ENCODE results near the gene ROPN1. TPM values are rescaled to one million over a fixed set of nuclear protein-coding genes. Genes with fewer than 3 reads are reported as not detected.
"Not testable (repeated sequence)": the region's sequence is repeated elsewhere in the genome, so short reads cannot be mapped to it uniquely, and the experiment has no call there.

Gene ROPN1
- total RNA-seq, 4 donors from 2014 or later, result 1.2 to 3.8 TPM; not detected in 2

GRCh38 chr3:124034016-124034843 lies 42.3 kb upstream of the ROPN1 start:
- TF ChIP-seq, protein P1, sequence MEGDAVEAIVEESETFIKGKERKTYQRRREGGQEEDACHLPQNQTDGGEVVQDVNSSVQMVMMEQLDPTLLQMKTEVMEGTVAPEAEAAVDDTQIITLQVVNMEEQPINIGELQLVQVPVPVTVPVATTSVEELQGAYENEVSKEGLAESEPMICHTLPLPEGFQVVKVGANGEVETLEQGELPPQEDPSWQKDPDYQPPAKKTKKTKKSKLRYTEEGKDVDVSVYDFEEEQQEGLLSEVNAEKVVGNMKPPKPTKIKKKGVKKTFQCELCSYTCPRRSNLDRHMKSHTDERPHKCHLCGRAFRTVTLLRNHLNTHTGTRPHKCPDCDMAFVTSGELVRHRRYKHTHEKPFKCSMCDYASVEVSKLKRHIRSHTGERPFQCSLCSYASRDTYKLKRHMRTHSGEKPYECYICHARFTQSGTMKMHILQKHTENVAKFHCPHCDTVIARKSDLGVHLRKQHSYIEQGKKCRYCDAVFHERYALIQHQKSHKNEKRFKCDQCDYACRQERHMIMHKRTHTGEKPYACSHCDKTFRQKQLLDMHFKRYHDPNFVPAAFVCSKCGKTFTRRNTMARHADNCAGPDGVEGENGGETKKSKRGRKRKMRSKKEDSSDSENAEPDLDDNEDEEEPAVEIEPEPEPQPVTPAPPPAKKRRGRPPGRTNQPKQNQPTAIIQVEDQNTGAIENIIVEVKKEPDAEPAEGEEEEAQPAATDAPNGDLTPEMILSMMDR (IDR thresholded peaks at IDR 0.05), result no peak
- no peak for TF ChIP-seq POLR2A (IDR thresholded peaks at IDR 0.05)

DNA sequence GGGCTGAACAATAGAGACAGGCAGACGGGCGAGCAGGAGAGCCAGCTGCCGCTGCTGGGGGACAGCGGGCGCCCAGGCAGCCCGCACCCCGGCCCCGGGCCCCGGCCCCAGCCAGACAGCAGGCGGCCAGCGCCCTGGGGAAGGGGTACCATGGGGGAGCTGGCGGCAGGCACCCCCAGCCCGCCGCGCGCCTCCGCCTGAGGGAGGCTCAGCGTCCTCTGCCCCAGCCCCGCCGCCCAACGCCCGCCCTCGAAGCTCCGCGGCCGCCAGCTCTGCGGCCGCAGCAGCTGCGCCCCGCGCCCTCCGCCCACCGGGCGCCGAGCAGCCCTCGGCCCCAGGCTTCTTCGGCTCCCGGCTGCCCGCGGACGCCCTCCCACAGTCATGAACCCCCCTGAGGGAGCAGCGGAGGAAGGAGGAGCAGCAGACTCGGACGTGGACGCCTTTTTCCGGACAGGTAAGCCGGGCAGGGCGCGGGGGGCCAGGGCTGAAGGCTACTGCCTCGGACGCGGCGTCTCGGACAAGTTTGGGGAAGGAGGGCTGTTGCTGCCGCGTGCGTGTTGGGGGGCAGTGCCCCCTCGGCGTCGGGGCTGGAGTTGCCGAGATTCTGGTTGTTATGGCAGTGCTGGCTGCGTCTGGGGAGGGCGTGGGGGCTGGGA lies 41.6 kb upstream of the ROPN1 start, which contains the start of gene KALRN:
KALRN (plus strand) TSS at position 10 of the 656 bp plus-strand sequence.
- 0 to 1% methylated on average over 15 to 31 of the region's 63 CpGs for WGBS, 2 donors
- no peak for DNase-seq (ENCODE audit: low spot score in 2 of 2)
- peak within 1 kb of the TSS; percentile 69 for H3K4me3 ChIP-seq (ENCODE audit: low read depth, poor library complexity, severe bottlenecking)
- no peak for TF ChIP-seq POLR2A (IDR thresholded peaks at IDR 0.05)
- TF ChIP-seq, protein P1 (IDR thresholded peaks at IDR 0.05), result no peak
- intact Hi-C loops (cut with DNase I; ENCODE audit: low total_unique reads), result no loop called here

More at GRCh38 chr3:124034016-124034843, 42.3 kb upstream of the ROPN1 start:
- H3K4me3 ChIP-seq (ENCODE audit: low read depth, poor library complexity, severe bottlenecking), result peak overlapping the region; percentile 69
- WGBS, 2 donors, result 5 to 12% methylated on average over 15 to 25 of the region's 47 CpGs
- intact Hi-C loops (cut with DNase I; ENCODE audit: low total_unique reads), result no loop called here
- DNase-seq (ENCODE audit: low spot score in 2 of 2), result no peak

DNA sequence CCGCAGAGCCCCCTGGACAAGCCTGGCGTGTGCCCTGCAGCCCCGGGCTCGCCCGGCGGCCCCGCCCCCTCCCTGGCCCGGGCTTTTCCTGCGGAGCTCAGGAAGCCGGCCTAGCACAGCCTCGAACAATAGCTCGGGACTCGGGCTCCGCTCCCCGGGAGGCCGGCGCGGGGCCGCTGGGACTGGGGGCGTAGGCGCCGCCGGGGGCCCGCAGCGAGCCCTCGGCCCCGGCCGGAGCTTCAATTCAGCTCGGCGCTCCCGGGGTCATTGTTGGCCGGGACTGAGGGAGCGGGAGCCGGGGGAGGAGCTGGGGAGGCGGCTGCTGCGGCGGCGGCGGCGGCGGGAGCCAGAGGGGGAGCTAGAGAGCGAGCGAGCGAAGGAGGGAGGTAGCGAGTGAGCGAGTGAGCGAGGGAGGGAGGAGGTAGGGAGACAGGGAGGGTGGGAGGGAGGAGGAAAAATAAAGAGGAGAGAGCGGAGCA lies 41.0 kb upstream of the ROPN1 start:
- H3K4me3 ChIP-seq (ENCODE audit: low read depth, poor library complexity, severe bottlenecking), result peak overlapping the region; percentile 69
- peak; percentile 62 to 96 for DNase-seq (ENCODE audit: low spot score in 2 of 2)
- 0% methylated on average over 25 to 29 of the region's 48 CpGs for WGBS, 2 donors
- TF ChIP-seq, protein P1 (IDR thresholded peaks at IDR 0.05), result no peak
- TF ChIP-seq POLR2A (IDR thresholded peaks at IDR 0.05), result no peak
- intact Hi-C loops (cut with DNase I; ENCODE audit: low total_unique reads), result no loop called here

GRCh38 chr3:124032311-124032880 lies 40.5 kb upstream of the ROPN1 start:
- DNase-seq (ENCODE audit: low spot score in 2 of 2), result peak in 1 of 2 donors; percentile 23
- intact Hi-C loops (cut with DNase I; ENCODE audit: low total_unique reads), result no loop called here
- TF ChIP-seq, protein P1 (IDR thresholded peaks at IDR 0.05), result no peak
- no peak for TF ChIP-seq POLR2A (IDR thresholded peaks at IDR 0.05)
- H3K4me3 ChIP-seq (ENCODE audit: low read depth, poor library complexity, severe bottlenecking), result peak overlapping the region; percentile 69
- WGBS, 2 donors, result 6 to 10% methylated on average over 27 to 28 of the region's 29 CpGs

- DNase-seq (ENCODE audit: low spot score in 2 of 2), result no peak
- TF ChIP-seq POLR2A (IDR thresholded peaks at IDR 0.05), result no peak
- TF ChIP-seq, protein P1 (IDR thresholded peaks at IDR 0.05), result no peak
- no peak overlapping the region for H3K4me3 ChIP-seq (ENCODE audit: low read depth, poor library complexity, severe bottlenecking)
- intact Hi-C loops (cut with DNase I; ENCODE audit: low total_unique reads), result no loop called here
- 65 to 67% methylated on average over 4 of the region's 4 CpGs for WGBS, 2 donors
Measured at GRCh38 chr3:124026516-124026915, 34.6 kb upstream of the ROPN1 start.

- DNase-seq (ENCODE audit: low spot score in 2 of 2); H3K4me3 ChIP-seq (ENCODE audit: low read depth, poor library complexity, severe bottlenecking); intact Hi-C loops (cut with DNase I; ENCODE audit: low total_unique reads): not testable (repeated sequence)
- 88 to 90% methylated on average over 1 of the region's 1 CpG for WGBS, 2 donors
Measured at GRCh38 chr3:124023531-124023930, 31.6 kb upstream of the ROPN1 start.
